DMS114 treated with DMSO at 0.1 percent for 48 hours (cell line): ENCODE data around the gene SEPTIN12.
A peak's percentile ranks its signal among the peaks of the same experiment; 100 is the strongest.

ENCODE experiments used
- DNase-seq: peaks from one replicate; lab custom pipeline; 2025; ENCODE audit not compliant: unreplicated experiment; lab: John Stamatoyannopoulos, UW

Gene SEPTIN12

GRCh38 chr16:4803401-4803844 lies 15.3 kb upstream of the SEPTIN12 start:
- no peak for DNase-seq

GRCh38 chr16:4802659-4803287 lies 14.6 kb upstream of the SEPTIN12 start:
- peak; percentile 87 for DNase-seq

DNA sequence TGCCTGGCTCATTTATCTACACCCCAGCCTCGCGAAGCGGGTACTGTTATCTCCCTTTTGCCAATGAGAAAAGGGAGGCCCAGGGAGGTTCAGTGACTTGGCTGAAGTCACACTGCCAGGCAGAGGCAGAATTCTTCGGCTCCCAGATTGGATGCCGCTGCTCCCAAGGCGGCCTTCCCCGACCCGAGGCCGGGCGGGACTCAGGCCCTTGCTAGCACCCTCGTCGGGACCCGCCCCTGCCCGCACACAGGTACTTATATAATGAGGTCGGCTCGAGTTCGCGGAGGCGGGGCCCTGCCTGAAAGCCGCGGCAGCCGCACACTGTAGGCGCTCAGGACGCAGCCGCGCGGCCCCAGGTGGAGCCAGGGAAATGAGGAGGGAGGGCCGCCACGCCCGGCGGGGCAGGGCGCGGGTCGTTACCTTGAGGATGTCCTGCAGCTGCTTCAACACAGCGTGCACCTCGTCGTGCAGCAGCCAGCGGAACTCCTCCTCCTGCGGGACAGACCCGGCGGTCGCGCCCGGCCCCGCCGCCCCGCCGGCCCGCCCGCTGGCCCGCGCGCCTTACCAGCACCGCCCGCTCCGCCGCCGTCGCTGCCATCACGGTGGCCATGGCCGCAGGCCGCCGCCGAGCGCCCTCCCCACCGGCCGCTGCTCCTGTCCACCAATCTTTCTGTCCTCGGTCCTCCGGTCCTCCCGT lies 14.0 kb upstream of the SEPTIN12 start, which contains the start of gene ROGDI:
TSS of gene ROGDI (minus strand) at position 672 of the 697 bp plus-strand sequence. CDS start at position 610, 62 bp downstream.
- no peak for DNase-seq

DNA sequence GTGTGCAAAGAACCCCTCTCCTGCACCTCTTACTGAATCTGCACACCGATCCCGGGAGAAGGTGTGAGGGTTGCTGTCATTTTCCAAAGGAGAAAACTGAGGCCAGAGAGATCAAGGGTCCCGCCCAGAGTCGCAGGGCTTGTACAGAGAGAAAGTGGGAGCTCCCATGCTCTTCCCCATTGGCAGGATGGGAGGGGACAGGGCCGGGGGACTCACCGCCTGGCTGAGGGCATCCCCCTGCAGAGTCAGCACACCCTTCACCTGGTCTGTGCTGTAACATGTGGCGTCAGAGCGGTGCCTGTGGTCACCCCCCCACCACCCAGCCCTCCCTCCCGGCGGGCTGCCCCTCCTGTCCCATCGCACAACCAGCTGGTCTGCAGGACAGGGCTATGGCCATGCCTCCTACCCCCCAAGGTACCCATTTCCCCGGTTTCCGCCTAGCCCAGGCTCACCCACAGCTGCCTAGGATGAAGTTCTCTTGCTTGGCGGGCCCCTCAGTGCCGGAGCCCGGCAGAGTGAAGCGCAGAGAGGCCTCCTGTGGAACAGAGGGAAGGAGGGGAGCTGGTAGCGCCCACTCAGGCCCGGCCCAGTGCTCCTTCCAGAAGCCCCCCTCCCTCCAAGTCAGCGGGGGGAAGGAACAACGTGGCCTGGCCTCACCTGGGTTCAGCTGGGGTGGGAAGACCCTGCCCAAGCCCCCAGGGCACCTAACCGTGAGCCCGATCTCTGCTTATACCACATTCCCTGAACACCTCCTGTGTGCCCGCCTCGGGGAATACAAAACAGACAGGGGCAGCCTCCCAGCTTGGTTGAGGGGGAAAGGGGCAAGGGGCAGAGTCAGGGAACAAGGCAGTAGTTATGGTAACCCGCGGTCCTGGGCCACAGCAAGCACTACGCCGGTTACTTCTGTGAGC lies 13.2 kb upstream of the SEPTIN12 start:
- no peak for DNase-seq

DNA sequence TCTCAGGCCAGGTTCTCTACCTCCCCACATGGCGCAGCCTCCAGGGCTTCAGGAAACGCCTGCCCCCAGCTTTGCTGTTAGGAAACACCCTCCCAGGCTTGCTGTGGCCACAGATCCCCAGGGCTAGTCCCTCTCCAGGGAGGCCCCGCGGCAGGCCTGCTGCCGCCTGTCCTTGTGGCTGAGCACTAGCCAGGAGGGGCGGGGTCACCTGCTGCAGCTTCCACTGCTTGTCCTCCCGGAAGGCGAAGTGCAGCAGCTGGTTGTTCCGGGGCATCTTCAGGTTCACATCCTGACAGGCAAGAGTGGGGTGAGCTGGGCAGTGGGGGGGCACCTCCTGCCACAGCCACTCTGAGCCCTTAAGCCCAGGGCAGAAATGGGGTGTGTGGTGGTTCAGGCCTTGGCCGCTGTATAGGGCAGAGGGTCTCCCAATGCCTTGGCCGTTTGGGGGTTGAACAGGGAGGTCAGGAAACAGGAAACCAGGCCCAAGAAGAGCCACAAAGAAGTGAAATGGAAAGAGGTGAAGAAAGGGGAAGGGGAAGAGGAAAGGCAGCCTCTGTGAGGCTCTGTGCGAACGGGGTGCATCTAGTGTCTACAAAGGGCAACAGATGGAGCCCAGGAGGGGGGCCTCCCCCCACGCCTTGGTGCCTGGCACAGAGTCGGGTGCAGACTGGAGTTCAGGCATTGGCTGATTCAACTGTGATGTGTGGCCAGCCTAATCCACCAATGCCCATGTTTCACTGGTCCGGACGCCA lies 12.3 kb upstream of the SEPTIN12 start:
- no peak for DNase-seq

- DNase-seq: no peak
Measured at GRCh38 chr16:4799171-4799855, 11.2 kb upstream of the SEPTIN12 start.

GRCh38 chr16:4798456-4798855 lies 10.3 kb upstream of the SEPTIN12 start:
- no peak for DNase-seq

DNA sequence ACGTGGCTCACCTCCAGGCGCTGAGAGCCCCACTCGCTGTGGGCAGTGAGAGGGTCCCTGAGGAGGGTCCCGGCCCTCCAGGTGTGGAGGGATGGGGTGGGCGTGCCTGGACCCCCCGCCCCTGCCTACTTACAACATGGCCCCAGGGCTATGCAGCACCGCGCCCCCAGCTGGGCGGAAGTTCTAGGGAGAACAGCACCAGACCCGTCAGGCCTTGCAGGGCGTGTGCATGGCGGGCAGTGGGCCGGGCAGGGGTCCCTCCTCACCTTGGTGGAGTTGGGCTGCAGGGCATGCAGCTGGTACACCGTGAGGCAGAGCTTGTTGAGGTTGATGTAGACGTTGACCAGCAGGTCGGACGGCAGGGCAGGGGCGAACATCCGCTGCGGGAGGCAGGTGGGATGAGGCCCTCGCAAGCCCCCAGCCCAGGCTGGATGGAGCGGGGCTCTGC lies 9.7 kb upstream of the SEPTIN12 start:
- DNase-seq: no peak

- DNase-seq: no peak
Measured at GRCh38 chr16:4796982-4797804, 9.0 kb upstream of the SEPTIN12 start.

GRCh38 chr16:4795828-4796572 lies 7.9 kb upstream of the SEPTIN12 start:
- DNase-seq: no peak

DNA sequence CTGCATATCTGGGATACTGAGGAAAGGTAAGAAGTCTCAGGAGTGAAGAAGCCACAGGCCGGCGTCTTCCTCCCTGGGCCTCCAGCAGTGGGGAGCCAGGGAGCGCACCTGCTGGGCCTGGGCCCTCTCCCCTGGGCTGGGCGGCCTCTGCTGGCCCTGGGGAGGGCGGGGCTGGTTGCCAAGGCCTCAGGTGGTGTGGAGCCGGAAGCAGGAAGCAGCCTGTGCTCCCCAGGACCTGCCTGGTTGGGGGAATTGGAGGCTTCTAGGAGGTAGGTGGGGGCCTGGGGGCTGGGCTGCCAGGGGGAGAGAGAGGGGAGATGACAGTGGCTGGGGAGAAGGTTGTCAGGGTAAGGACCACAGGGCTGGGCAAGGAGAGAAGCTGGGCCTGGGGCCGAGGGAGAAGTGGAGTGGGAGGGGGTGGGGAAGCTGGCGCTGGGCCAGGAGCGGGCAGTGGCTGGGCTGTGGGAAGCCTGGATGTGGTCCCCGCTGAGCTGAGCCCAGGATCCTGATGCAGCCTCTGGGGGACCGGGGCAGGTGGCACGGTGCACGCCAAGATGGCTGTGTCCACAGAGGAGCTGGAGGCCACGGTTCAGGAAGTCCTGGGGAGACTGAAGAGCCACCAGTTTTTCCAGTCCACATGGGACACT lies 7.2 kb upstream of the SEPTIN12 start, which contains the start of gene SMIM22:
TSS of gene SMIM22 (plus strand) at position 189 of the 647 bp plus-strand sequence. CDS start at position 555, 366 bp downstream.
- no peak for DNase-seq

DNA sequence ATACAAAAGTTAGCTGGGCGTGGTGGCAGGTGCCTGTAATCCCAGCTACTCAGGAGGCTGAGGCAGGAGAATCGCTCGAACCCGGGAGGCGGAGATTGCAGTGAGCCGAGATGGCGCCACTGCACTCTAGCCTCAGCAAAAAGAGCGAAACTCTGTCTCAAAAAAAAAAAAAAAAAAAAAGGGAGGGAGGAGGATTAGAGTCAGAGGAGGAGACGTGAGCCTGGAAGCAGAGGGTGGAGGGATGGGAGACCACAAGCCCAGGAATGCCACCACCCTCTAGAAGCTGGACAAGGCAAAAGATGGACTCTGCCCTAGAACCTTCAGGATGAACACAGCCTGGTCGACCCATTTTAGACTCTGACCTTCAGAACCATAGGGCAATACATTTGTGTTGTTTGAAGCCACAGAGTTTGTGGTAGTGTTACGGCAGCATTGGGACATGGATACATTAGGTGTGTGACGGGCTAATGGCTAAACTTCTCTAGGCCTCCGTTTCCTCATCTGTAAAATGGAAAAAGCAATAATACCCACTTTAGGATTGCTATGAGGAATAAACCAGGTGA lies 4.9 kb upstream of the SEPTIN12 start:
- no peak for DNase-seq

DNA sequence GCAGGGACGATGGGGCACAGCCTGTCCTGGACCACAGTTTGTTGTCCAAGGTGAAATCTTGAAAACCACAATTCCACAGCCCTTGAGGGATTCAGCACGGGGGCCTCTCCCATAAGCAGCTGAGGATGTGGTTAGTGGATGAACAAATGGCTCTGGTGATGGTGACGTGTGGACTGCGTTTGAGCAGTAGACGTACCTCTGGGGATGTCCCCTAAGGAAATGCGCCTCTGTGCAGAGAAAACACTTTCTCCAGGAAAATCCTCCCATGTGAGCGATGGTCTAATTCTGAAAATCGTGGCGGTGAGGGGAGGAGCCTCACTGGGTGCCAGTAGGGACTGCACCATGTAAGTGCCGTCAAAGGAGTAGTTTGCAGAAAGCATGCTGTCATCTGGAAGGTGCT lies 2.7 kb upstream of the SEPTIN12 start:
- no peak for DNase-seq

- no peak for DNase-seq
Measured at GRCh38 chr16:4790261-4790660, 2.1 kb upstream of the SEPTIN12 start.

- DNase-seq: no peak
Measured at GRCh38 chr16:4788910-4789309, 765 bp upstream of the SEPTIN12 start.

GRCh38 chr16:4788489-4788889 lies 344 bp upstream of the SEPTIN12 start:
- DNase-seq: no peak

DNA sequence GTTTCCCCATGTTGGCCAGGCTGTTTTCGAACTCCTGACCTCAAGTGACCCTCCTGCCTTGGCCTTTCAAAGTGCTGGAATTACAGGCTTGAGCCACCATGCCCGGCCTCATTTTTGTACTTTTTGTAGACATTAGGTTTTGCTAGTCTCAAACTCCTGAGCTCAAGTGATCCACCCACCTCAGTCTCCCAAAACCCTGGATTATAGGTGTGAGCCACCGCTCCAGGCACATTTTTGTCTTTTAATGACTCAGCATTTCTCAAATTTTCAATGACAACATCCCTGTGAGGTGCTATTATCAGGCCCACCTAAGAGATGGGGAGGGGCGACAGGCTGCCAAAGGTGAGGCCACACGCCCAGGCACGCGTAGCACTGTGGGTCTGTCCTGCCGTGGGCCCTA lies 1.1 kb downstream of the SEPTIN12 start:
- no peak for DNase-seq
